Measurements from ENCODE around the gene KMT2D.

GRCh38 chr12:49064767-49065152 lies 4.2 kb upstream of the KMT2D start:
- TF ChIP-seq CTCF (IDR thresholded peaks at IDR 0.05; ENCODE audit: low read length) (no peak), EZH2 (IDR thresholded peaks at IDR 0.05; ENCODE audit: borderline replicate concordance, low read length) (no peak)
